Glutamatergic neuron (in vitro differentiated cells): ENCODE data around the gene ARID4B. TPM values are rescaled to one million over a fixed set of nuclear protein-coding genes. Genes with fewer than 3 reads are reported as not detected.
A peak's percentile ranks its signal among the peaks of the same experiment; 100 is the strongest.

ENCODE experiments used
- DNase-seq: peaks from one replicate; pipeline ENCODE4 v3.0.0; 2022
- H3K27ac Mint-ChIP-seq: one replicate; pipeline ENCODE4 v1.8.0; 2020; ENCODE audit warnings: mild to moderate bottlenecking, mixed read lengths, inconsistent platforms; ENCODE audit not compliant: unreplicated experiment
- H3K27me3 Mint-ChIP-seq: one replicate; pipeline ENCODE4 v1.8.0; 2020; ENCODE audit warnings: mild to moderate bottlenecking, moderate library complexity, mixed read lengths, inconsistent platforms; ENCODE audit not compliant: unreplicated experiment
- H3K36me3 Mint-ChIP-seq: one replicate; pipeline ENCODE4 v1.8.0; 2020; ENCODE audit warnings: mild to moderate bottlenecking, mixed read lengths, inconsistent platforms; ENCODE audit not compliant: unreplicated experiment
- H3K4me1 Mint-ChIP-seq: one replicate; pipeline ENCODE4 v1.8.0; 2020; ENCODE audit warnings: mild to moderate bottlenecking, low read depth, mixed read lengths, inconsistent platforms; ENCODE audit not compliant: unreplicated experiment
- H3K4me3 Mint-ChIP-seq: one replicate; pipeline ENCODE4 v1.8.0; 2020; ENCODE audit warnings: mild to moderate bottlenecking, mixed read lengths, inconsistent platforms; ENCODE audit not compliant: unreplicated experiment
- H3K9me3 Mint-ChIP-seq: one replicate; pipeline ENCODE4 v1.8.0; 2020; ENCODE audit warnings: mild to moderate bottlenecking, moderate library complexity, mixed read lengths, inconsistent platforms; ENCODE audit not compliant: unreplicated experiment
- CTCF ChIP-seq: fragments of 200-600 bp; sonication (generic); IDR thresholded peaks from one replicate; pipeline ENCODE4 v1.5.0; 2021; ENCODE audit not compliant: partially characterized antibody, unreplicated experiment
- total RNA-seq: library from RNA; stranded (reverse); fragmentation: NEBNext Ultra II Directional; extraction: Animal tissue kit (Norgen Biotek cat#: 25700); gene quantifications from one replicate; pipeline ENCODE4 v1.2.1, GENCODE V29; 2021; ENCODE audit not compliant: unreplicated experiment

The ARID4B gene
- total RNA-seq, 1 donor from 2014 or later = 65.9 TPM

- H3K4me1 Mint-ChIP-seq = no peaks in the 10 kb centered on the region
- no peaks in the 10 kb centered on the region for H3K27me3 Mint-ChIP-seq
- peaks cover 2% of the 10 kb centered on the region for H3K9me3 Mint-ChIP-seq
These were observed 13.4 kb upstream of the ARID4B start for GRCh38 chr1:235341334-235341733.

GRCh38 chr1:235339746-235340145 is 11.8 kb upstream of the ARID4B start:
- no peaks in the 10 kb centered on the region for H3K4me1 Mint-ChIP-seq
- no peaks in the 10 kb centered on the region for H3K27me3 Mint-ChIP-seq
- DNase-seq = no peak
- H3K9me3 Mint-ChIP-seq = no peaks in the 10 kb centered on the region
- no peak overlapping the region for H3K27ac Mint-ChIP-seq
- no peak overlapping the region for H3K4me3 Mint-ChIP-seq
- H3K36me3 Mint-ChIP-seq = no peaks in the 10 kb centered on the region
- no peak for TF ChIP-seq CTCF

More at GRCh38 chr1:235341334-235341733, 13.4 kb upstream of the ARID4B start:
- no peak overlapping the region for H3K4me3 Mint-ChIP-seq
- peaks cover 5% of the 10 kb centered on the region for H3K36me3 Mint-ChIP-seq
- DNase-seq = no peak
- no peak for TF ChIP-seq CTCF
- no peak overlapping the region for H3K27ac Mint-ChIP-seq

- Mint-ChIP-seq H3K27ac (no peak overlapping the region), H3K4me3 (no peak overlapping the region), H3K36me3 (no peaks in the 10 kb centered on the region), H3K4me1 (peaks cover 3% of the 10 kb centered on the region), H3K9me3 (no peaks in the 10 kb centered on the region), H3K27me3 (no peaks in the 10 kb centered on the region)
- no peak for TF ChIP-seq CTCF
- no peak for DNase-seq
These were observed 8.9 kb upstream of the ARID4B start for GRCh38 chr1:235336903-235337302.

GRCh38 chr1:235331401-235331800 is 3.4 kb upstream of the ARID4B start:
- peaks cover 5% of the 10 kb centered on the region for H3K9me3 Mint-ChIP-seq
- peaks cover 16% of the 10 kb centered on the region for H3K4me1 Mint-ChIP-seq
- peak overlapping the region; percentile 52 for H3K27ac Mint-ChIP-seq
- no peak overlapping the region for H3K4me3 Mint-ChIP-seq
- DNase-seq = no peak
- no peak for TF ChIP-seq CTCF
- H3K36me3 Mint-ChIP-seq = no peaks in the 10 kb centered on the region
- peaks cover 7% of the 10 kb centered on the region for H3K27me3 Mint-ChIP-seq

- peak overlapping the region; percentile 52 for H3K27ac Mint-ChIP-seq
- no peak for TF ChIP-seq CTCF
- peaks cover 5% of the 10 kb centered on the region for H3K9me3 Mint-ChIP-seq
These were observed 2.9 kb upstream of the ARID4B start for GRCh38 chr1:235330918-235331285.

More at GRCh38 chr1:235330918-235331285, 2.9 kb upstream of the ARID4B start:
- Mint-ChIP-seq H3K4me1 (peaks cover 19% of the 10 kb centered on the region), H3K27me3 (peaks cover 7% of the 10 kb centered on the region), H3K4me3 (no peak overlapping the region), H3K36me3 (no peaks in the 10 kb centered on the region)
- DNase-seq = no peak
